Stimulated activated CD4-positive, alpha-beta T cell treated with anti-CD3 and anti-CD28 coated beads, Interleukin-12 subunit alpha, Interleukin-12 subunit beta, amount 100 ng/mL, for 24 hours (primary cell): ENCODE measurements around the gene CEND1.

Experiments
- DNase-seq, 2 experiments: peaks; one replicate each; pipeline ENCODE4 v3.0.0-alpha.2; 2020; ENCODE audit warnings: low read depth in 2 of 2

The CEND1 gene

DNA sequence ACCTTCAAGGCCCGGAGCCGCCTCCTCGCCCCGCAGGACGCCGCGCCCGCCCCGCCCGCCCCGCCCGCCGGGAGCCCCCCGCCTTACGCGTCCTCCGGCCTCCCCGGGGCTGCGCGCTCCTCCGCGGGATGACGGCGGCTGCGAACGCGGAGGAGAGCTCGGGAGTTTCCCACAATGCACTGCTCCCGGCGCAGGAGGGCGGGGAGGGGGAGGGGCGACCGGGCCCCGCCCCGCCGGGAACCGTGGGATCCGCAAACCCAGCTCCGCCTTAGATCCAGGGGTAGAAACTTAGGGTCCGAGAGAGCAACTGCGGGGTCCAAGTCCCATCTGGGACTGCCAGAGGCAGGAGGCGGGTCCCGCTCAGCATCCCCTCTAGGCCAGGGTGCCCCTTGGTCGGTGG lies at the start of gene CEND1:
Gene CEND1 (minus strand): TSS at position 148 of the 400 bp plus-strand sequence. CDS start 1,514 bp downstream, outside the sequence.
- DNase-seq = no peak

DNA sequence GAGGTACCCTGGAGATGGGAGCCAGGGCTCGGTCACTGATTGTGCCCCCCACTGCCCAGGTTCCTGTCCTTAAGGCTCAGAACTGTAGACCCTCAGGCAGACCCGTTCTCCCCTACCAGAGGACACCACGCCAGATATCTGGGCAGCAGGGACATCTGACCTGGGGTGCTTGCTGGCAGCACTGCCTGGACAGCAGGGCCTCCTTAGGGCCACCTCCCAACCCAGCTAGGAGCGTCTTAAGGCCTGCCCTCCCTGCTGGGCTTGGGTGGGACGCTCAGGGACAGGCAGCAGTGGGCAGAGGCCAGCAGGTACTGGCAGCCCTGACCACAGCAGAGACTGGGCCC lies 49.4 kb upstream of the CEND1 start:
- DNase-seq = no peak

GRCh38 chr11:838441-839279 lies 48.8 kb upstream of the CEND1 start:
- no peak for DNase-seq

DNA sequence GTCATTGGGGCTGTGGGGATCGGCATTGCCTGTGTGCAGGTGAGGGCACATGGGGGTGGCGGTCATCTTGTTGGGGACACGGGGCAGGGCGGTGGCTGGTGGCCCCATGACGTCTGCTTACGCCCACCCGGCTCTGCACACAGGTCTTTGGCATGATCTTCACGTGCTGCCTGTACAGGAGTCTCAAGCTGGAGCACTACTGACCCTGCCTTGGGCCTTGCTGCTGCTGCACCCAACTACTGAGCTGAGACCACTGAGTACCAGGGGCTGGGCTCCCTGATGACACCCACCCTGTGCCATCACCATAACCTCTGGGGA lies 48.1 kb upstream of the CEND1 start:
- no peak for DNase-seq

GRCh38 chr11:837189-837989 lies 47.5 kb upstream of the CEND1 start:
- DNase-seq = no peak

- no peak for DNase-seq
These were observed 46.8 kb upstream of the CEND1 start for GRCh38 chr11:836700-837099.

GRCh38 chr11:836274-836673 lies 46.4 kb upstream of the CEND1 start:
- DNase-seq = no peak

- no peak for DNase-seq
These were observed 44.8 kb upstream of the CEND1 start for GRCh38 chr11:834371-835316.

GRCh38 chr11:833849-834311 lies 44.0 kb upstream of the CEND1 start:
- DNase-seq = no peak

DNA sequence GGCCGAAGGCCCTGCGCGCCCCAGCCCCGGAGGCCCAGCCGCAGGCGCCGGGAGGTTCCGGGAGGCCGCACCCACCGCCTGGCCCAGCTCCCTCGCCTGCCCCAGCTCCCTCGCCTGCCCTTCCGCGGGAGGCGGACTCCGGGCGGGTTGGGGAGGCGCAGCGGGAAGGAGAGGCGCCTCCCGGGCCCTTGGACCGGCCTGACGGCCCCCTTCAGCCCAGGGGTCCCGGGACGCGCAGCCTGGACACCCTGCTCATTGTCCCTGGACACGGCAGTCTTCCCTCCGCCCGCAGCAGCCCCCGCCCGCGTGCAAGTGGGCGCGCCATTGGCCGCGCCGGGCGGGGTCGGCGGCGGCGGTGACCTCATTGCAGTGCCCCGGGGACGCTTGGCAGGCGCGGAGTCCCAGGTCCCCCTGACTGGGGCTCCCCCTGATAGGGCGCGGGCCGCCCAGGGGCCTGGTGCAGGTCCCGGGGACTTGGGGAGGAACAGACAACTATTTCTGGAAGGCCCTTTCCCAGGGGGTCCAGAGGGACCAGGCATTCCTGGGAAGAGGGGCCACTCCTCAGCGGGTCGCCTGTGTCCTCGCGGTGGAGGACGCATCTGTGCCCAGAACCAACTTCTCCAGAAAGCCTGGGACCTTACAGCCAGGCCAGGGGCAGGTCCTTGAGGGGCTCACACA lies 43.4 kb upstream of the CEND1 start:
- no peak for DNase-seq

DNA sequence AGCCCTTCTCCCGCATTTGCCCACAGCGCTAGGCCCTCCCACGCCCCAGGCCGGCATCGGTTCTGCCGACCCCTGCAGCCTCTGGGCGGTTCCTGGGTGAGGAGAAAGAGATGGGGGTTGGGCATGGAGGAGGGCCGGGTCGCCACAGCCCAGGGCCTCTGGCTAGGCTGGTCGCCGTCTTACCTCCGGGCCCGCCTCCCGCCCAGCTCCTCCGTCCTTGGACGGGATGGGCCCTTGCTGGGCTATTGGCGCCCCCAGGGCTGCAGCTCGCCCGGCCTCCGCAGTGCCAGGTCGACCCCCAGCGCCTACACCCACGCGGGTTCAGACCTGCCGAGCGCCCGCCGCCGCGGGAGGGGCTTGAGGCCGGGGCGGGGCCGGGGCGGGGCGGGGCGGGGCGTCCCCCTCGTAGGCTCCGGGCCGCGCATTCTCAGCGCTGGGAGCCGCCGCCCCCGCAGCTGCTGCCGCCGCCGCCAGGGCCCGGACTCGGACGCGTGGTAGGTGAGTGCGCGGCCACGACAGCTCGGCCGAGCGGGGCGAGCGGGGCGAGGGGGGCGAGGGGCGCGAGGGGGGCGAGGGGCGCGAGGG lies 42.7 kb upstream of the CEND1 start, which contains the start of gene CD151:
Gene CD151 (plus strand): TSS at position 424 of the 585 bp plus-strand sequence. CDS start 3,118 bp downstream, outside the sequence.
- DNase-seq = no peak

GRCh38 chr11:831961-832528 lies 42.2 kb upstream of the CEND1 start:
- no peak for DNase-seq

- DNase-seq = no peak
These were observed 41.4 kb upstream of the CEND1 start for GRCh38 chr11:831118-831864.

GRCh38 chr11:830295-831117 lies 40.6 kb upstream of the CEND1 start:
- DNase-seq = peak in 1 of 2 experiments; percentile 49

GRCh38 chr11:829847-830294 lies 40.0 kb upstream of the CEND1 start:
- no peak for DNase-seq

- DNase-seq = no peak
These were observed 39.4 kb upstream of the CEND1 start for GRCh38 chr11:829176-829846.

DNA sequence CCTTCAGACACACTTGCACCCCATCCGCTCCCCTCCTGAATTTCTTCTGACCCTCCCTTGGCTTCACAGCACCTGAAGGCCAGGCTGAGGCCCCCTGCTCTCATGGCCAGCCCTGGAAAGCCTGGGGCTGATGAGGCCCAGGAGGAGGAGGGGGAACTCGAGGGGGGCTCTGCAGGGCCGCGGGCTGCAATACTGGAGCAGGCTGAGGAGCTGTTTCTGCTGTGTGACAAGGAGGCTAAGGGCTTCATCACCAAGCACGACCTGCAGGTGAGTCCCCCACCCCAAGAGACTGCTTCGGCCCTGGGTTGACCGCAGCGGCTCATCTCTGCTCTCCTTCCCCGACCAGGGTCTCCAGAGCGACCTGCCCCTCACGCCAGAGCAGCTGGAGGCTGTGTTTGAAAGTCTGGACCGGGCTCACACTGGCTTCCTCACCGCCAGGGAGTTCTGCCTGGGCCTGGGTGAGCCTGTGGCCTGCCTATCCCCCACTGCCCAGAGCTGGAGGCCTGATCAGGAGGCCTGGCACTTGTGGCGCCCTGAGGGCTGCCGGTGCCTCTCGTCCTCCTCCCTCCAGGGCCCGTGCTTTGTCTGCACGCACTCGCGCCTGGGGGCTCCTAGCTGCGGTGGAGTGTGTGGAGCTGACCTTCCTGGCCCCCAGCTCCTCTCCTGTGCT lies 38.8 kb upstream of the CEND1 start:
- no peak for DNase-seq

DNA sequence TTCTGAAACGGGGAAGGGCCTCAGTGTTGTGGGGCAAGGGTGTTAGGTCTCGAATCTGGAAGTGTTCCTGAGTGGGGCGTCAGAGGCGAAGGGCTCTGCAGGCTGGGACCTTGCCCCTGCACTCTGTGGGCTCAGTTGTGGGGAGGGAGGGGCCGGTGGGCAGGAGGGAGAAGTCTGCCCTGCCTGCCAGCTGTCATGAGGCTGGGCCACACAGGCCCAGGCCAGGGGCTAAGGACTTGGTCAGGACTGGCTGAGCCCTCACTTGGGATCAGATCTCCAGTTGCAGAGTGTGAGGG lies 38.0 kb upstream of the CEND1 start, which contains the start of gene CRACR2B:
Gene CRACR2B (plus strand): TSS at position 23 of the 296 bp plus-strand sequence. CDS start 689 bp downstream, outside the sequence.
- no peak for DNase-seq
